Subcutaneous adipose tissue (tissue), 4 donors: ENCODE measurements around the gene TMEM243. TPM values are rescaled to one million over a fixed set of nuclear protein-coding genes. Genes with fewer than 3 reads are reported as not detected.

ENCODE experiments used
- CTCF ChIP-seq: fragments of 450-650 bp; IDR thresholded peaks from one replicate; pipeline ENCODE4 v1.5.1; 2016; ENCODE audit warnings: low read depth, mild to moderate bottlenecking, control low read depth, antibody characterized with exemption, moderate library complexity
- total RNA-seq, 4 donors: library from RNA; depleted of rRNA; stranded (reverse); fragments of >200 nt; gene quantifications; one replicate each; pipeline ENCODE4 v1.1.0, GENCODE V29; 2016

The TMEM243 gene
- total RNA-seq = 10 to 100 TPM; 23.0 to 60.5 (median 45.7) TPM

- no peak for TF ChIP-seq CTCF
Observed at GRCh38 chr7:87219545-87220025, at the start of gene TMEM243. Gene TMEM243, minus strand, starts transcription at chr7:87219732. Its CDS starts 229 bp downstream, at chr7:87219503.

GRCh38 chr7:87267239-87267900 lies 47.8 kb upstream of the TMEM243 start:
- no peak for TF ChIP-seq CTCF

GRCh38 chr7:87263537-87263936 lies 44.0 kb upstream of the TMEM243 start:
- TF ChIP-seq CTCF = no peak

- TF ChIP-seq CTCF = no peak
Observed at GRCh38 chr7:87253589-87254087, 34.1 kb upstream of the TMEM243 start.

GRCh38 chr7:87234949-87235348 lies 15.4 kb upstream of the TMEM243 start:
- TF ChIP-seq CTCF = no peak

- no peak for TF ChIP-seq CTCF
Observed at GRCh38 chr7:87231711-87232110, 12.2 kb upstream of the TMEM243 start.

GRCh38 chr7:87231258-87231657 lies 11.7 kb upstream of the TMEM243 start:
- no peak for TF ChIP-seq CTCF
